Activated CD8-positive, alpha-beta memory T cell treated with anti-CD3 and anti-CD28 coated beads for 1 hour (primary cell): Measurements from ENCODE around the gene CDK9.
A peak's percentile ranks its signal among the peaks of the same experiment; 100 is the strongest.

Experiments
- DNase-seq, 2 donors: peaks; one replicate each; pipeline ENCODE4 v3.0.0-alpha.2; 2020; ENCODE audit warnings: low read depth in 1 of 2; ENCODE audit errors: extremely low read depth in 1 of 2

CDK9 gene

DNA sequence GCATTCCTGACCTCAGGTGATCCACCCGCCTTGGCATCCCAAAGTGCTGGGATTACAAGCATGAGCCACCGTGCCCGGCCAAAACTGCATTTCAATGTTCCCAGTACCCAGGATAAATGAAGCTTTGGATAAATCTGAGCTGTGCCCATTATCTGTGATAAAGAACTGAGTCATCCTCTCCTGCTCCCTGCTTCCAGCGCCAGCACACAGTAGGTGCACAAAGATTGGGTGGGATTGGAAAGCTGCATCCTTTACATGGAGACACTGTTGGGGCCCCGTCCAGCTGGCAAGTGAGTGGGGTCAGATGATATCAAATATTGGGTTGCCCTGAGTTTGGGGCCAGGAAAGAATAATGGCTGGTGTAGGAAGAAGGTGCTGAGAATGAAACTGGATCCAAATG, 24.8 kb upstream of the CDK9 start:
- DNase-seq = no peak

DNA sequence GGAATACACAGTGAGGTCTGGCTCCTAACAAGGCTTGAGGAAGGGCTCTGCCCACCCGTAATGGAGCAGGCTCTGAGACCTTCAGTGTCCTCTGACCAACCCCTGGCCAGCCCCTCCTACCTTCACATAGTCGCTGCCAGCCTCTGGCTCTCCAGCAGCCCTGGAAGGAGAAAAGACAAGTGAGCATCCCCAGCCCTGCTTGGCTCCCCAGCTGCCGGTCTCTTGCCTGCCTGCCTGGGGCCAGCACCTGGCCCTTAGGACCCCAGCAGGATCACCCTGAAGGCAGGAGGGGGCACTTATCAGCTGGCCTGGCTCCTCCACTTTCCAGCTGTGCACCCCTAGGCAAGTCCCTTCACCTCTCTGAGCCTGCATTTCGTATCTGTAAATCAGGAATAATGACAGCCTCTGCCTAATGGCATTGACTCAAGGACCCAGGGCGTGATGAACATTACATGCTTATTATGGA, 24.3 kb upstream of the CDK9 start:
- DNase-seq = no peak

DNA sequence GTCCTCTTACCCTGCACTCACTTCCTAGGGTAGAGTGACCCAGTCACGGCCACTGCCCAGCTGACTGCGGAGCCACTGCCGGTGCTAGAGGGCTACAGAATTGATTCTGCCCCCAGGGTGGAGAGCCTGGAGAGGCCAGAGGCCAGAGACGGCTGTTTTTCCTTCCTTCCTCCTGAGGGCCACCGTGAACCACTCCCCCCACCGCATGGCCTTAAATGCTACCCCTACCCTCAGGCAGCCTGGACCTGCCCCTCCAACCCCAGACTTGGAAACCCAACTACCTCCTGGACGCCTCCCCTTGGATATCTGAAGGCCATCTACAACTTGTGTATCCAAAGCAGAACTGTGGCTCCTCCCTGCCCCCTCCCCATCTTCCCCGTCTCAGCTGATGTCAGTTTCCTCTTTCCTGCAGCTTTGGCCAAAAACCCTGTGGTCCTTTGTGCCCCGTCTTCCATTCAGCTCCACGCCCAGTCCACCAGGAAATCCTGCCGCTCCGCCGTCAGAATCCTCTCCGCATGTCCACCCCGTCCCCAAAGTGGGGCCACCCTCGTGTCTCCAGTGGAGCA, 23.6 kb upstream of the CDK9 start:
- no peak for DNase-seq

DNA sequence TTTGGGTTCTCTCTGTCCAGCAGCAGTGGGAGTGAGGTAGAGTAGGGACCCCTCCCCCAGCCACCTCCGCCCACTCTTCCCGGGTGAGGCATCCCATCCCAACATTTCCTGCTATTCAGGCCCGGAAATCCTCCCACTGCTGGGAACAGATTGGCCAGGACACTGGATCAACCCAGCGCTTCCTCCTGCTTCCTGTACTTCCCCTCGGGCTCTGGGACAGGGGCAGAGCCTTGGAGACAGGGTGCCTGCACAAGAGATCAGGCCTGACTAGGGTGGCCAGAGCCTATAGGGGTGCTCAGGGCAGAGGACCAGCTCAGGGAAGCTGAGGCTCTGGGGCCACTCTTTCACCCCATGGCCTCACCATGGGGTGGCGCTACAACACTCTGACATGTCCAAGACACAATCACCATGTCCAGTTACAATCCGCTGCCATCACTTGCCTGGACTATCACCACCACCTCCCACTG, 21.9 kb upstream of the CDK9 start:
- DNase-seq = no peak

GRCh38 chr9:127765418-127765817, 20.4 kb upstream of the CDK9 start:
- DNase-seq = no peak

DNA sequence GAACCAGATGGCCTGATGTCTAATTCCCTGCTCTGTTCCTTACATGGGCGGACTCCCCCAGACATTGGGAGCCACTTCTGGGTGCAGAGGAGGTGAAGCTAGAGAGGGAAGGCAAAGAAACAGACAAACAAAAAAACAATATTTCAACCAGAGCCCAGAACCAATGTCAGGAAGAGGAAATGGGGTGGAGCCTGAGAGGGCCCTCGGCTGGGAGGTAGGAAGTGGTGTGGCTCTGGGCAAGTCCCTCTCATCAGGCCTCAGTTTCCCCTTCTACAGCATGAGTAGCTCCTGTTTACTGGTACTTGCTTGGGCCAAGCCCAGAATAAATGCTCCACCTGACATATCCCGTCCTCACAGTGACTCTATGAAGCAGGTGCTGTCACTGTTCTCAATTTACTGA, 18.4 kb upstream of the CDK9 start:
- no peak for DNase-seq

GRCh38 chr9:127767909-127768331, 17.9 kb upstream of the CDK9 start:
- DNase-seq = no peak

GRCh38 chr9:127768698-127769097, 17.1 kb upstream of the CDK9 start:
- DNase-seq = no peak

DNA sequence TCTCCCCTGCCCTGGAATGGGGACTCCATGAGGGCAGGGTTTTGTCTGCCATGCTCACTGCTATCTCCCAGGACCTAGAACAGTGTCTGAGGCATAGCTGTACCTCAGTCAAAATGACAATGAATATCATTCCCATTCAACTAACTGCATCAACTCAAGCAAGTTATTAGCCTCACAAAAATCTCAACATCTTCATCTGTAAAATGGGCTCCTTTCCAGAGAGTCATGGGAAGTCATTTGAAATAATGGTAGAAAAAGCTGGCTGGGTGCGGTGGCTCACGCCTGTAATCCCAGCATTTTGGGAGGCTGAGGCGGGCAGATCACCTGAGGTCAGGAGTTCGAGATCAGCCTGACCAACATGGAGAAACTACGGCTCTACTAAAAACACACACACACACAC, 16.7 kb upstream of the CDK9 start:
- no peak for DNase-seq

GRCh38 chr9:127769929-127770582, 15.8 kb upstream of the CDK9 start:
- DNase-seq = no peak

- DNase-seq = no peak
These were observed 15.3 kb upstream of the CDK9 start for GRCh38 chr9:127770583-127770904.

DNA sequence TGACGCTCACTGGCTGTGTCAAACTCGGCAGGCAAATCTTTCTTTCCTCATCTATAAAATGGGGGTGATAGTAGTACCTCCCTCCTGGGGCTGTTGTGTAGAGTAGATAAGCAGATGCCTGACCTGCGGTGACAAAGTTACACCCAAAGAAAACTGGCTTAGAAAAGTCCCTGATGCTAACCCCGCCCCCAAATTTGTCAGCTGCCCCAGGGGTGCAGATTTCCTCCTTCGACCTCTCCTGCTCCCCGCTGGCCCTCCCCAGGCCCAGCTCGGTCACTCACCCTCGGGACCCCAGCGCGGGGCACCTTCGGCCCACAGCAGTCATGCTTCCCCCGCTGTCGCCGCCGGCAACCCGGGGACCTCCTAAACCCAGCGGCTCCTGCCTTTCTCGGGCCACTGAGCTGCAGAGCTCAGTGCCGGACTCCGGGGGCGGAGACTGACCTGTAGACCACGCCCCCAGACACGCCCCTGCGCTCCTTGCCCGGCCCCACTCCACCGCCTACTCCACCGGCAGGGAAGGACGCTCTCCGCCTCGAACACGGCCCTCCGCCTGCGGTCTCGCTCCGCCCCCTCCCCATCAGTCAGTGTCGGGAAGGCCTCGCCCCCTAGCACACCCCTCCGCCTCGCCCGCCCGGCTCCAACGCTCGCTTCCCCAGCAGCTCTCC, 14.8 kb upstream of the CDK9 start:
- DNase-seq = peak; percentile 80 to 90

GRCh38 chr9:127771570-127772189, 14.2 kb upstream of the CDK9 start:
- no peak for DNase-seq

DNA sequence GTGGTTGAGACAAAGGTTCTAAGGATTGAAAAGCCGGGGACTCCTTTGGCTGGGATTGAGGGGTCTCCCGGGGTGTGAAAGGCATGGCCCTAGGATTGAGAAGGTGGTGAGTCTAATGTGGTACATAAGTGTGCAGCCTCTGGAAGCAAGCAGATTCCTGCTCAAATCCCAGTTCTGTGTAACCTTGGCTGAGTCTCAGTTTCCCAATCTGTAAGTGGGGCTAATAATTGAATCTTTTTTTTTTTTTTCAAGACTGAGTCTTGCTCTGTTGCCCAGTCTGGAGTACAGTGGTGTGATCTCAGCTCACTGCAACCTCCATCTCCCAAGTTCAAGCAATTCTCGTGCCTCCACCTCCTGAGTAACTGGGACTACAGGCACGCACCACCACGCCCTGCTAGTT, 13.2 kb upstream of the CDK9 start:
- DNase-seq = no peak

GRCh38 chr9:127773272-127773671, 12.6 kb upstream of the CDK9 start:
- DNase-seq = no peak

GRCh38 chr9:127773981-127774380, 11.9 kb upstream of the CDK9 start:
- DNase-seq = no peak

GRCh38 chr9:127776195-127776923, 9.5 kb upstream of the CDK9 start:
- DNase-seq = peak; percentile 42 to 56

GRCh38 chr9:127776924-127777289, 8.9 kb upstream of the CDK9 start:
- no peak for DNase-seq

DNA sequence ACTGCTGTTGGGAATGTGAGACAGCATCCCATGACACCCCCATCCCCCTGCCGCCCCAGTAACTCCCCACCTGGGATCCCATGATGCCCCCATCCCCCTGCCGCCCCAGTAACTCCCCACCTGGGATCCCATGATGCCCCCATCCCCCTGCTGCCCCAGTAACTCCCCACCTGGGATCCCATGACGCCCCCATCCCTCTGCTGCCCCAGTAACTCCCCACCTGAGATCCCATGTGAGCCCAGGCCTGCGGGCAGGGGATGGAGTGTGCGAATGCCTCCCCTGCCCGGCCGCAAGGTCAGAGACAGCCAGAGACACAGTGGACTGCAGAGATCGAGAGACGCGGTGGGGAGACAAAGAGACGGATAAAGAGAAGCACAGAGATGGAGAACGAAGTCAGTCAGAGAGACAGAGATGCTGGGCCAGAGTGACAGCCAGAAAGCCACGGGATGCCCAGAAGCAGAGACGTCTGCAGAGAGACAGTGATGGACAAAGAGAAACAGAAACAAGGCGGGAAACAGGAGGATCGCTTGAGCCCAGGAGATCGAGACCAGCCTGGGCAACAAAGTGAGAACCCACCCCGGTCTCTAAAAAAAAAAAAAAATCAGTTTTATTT, 8.4 kb upstream of the CDK9 start:
- no peak for DNase-seq

DNA sequence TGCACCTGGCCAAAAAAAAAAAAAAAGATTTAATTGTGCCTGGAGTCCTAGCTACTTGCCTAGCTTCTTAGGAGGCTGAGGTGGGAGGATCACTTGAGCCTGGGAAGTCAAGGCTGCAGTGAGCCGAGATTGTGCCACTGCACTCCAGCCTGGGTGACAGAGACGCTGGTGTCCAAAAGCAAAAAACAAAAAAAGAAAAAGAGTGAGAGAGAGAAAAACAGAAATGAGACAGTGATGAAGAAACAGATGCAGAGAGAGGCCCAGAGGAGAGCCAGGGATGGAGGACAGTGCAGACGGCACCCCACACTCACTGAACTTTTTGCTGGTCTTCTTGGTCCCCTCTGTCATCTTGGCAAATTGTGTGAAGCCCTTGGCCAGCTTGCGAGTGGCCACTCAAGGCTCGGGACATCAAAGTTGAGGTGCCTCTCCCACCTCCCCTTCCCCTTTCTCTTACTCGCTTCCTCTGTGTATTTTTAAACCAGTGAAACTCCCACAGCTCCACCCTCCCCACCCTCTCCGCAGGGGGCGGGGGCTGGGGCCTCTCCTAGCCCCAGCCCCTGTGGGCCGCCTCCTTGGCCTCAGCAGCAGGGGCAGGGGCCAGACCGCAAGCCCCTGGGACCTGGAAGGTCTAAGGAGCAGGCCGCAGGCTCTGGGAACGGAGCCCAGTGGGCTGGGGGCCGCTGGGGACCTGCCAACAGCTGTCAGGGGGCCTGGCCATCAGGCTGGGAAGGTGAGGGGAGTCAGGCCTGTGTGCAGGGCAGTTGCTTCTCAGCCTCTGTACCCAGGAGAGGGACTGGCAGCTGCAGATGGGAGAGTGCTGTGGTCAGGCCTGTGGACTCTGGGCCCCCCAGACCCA, 7.3 kb upstream of the CDK9 start, which contains the start of gene SH2D3C:
Gene SH2D3C (minus strand): TSS at position 387 of the 856 bp plus-strand sequence. CDS start 39 bp downstream, at position 348.
- DNase-seq = peak in 1 of 2 donors; percentile 24
